ENCODE results near the gene FLACC1.
"Not testable (repeated sequence)": the region's sequence is repeated elsewhere in the genome, so short reads cannot be mapped to it uniquely, and the experiment has no call there.

FLACC1 gene

DNA sequence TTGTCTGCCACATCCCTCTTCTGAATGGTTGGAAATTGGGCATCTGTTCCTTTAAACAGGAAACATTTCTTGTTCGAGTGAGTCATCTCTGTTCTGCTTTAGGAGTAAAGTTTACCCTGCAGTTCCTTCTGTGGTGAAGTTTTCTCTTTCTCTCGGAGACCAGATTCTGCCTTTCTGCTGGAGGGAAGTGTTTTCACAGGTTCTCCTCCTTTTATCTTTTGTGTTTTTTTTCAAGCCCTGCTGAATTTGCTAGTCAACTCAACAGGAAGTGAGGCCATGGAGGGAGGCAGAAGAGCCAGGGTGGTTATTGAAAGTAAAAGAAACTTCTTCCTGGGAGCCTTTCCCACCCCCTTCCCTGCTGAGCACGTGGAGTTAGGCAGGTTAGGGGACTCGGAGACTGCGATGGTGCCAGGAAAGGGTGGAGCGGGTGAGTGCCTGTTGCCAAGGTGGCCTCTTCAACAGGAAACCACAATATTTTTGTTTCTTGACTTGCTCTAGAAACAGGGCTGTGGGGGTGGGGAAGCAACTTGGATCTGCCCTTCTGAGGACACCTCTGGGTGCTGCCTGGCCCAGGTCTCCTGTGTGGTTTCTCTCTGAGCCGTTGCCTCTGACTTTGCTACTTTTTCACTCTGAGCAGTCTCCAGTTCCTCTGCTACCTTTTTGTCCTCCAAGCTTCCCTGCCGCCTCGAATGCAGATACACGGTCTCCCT, 99.0 kb downstream of the FLACC1 start:
- DNase-seq (ENCODE audit: extremely low read depth in 1 of 2, low read depth in 1 of 2) = peak; percentile 78 to 94

DNA sequence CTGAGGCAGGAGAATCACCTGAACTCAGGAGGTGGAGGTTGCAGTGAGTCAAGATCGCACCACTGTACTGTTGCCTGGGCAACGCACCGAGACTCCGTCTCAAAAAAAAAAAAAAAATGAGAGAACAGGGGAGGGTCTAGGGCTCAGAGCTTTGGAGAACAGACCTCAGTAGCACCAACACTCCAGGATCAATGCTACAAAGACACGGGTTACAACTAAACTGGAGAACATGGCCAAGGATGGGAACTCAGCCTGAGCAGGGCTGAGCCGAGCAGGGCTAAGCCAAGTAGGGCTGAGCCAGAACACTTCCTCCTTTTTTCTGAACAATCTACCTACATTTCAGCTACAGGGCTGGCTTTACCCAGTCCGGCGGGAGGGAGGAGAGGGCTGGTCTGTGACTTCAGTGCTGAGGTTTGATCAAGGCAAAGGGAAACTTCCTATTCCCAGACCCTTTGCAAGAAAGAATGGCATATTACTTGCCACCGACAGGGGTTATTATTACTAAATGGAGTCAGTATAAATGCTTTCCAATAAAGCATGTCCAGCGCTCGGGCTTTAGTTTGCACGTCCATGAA, 99.7 kb downstream of the FLACC1 start:
- no peak for DNase-seq (ENCODE audit: extremely low read depth in 1 of 2, low read depth in 1 of 2)

DNA sequence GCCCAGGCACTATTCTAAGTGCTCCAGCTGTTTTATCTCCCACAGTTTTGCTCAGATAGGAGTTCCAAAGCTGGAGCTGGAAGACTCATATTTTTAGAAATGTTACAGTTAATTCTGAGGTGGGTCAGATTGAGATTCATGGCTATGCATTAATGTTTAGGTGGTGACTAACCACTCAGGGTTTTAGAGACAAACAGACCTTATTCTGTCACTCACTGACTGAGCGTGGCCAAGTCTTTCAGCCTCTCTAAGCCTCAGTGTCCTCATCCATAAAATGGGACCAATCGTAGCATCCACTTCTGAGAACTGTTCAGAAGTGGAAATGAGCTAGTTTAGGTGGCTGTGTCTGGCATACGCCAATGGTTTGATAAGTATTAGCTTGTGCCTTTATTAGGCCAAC, 101.1 kb downstream of the FLACC1 start:
- no peak for DNase-seq (ENCODE audit: extremely low read depth in 1 of 2, low read depth in 1 of 2)

DNA sequence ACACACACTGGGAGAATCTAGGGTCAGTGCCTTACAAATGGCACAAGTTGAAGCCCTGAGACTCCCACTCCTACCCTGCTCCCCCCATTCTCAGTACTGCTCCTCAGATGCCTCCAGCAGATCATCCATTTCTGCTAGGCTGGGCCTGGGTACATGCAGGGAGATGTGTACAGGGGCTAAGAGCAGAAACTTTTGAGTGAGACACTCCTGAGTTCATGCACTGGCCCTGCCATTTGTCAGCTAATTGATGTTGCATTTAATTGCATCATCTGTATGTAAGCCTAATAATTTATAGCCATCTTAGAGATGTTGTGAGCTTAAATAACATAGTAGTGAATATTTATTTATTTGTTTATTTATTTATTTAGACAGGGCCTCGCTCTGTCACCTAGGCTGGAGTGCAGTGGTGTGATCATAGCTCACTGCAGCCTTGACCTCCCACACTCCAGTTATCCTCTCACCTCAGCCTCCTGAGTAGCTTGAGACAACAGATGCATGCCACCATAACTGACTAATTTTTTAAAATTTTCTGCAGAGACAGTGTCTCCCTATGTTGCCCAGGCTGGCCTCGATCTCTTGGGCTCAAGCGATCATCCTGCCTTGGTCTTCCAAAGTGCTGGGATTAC, 101.6 kb downstream of the FLACC1 start:
- no peak for DNase-seq (ENCODE audit: extremely low read depth in 1 of 2, low read depth in 1 of 2)

DNA sequence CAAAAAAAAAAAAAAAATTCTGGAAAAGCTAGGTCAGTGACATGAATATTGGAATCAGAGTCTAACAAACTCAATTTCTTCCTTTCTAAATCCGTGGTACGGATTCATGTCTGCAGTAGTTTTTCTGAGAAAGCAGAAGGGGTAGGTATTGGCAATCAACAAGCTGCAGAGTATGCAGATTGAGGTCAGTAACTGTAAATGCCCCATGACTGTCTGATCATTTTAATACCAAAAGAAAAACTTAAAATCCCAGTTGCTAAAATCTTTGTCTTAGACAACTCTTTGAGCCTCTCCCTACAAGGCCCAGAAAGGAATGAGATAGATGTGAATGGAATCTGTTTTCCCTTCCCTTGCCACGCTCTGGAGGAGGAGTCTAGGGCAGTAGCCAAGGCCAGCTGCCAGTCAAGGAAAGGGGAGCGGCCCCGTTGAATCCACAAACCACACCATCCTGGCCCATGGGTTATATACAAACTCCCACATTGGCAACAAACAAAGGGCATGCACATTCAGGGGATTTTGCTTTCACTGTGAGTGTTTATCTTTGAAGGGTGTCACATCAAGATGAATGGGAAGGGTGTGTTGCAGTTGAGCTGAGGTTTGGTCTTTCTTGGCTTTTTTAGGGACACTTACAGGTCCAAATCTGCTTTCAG, 102.9 kb downstream of the FLACC1 start:
- DNase-seq (ENCODE audit: extremely low read depth in 1 of 2, low read depth in 1 of 2) = no peak

DNA sequence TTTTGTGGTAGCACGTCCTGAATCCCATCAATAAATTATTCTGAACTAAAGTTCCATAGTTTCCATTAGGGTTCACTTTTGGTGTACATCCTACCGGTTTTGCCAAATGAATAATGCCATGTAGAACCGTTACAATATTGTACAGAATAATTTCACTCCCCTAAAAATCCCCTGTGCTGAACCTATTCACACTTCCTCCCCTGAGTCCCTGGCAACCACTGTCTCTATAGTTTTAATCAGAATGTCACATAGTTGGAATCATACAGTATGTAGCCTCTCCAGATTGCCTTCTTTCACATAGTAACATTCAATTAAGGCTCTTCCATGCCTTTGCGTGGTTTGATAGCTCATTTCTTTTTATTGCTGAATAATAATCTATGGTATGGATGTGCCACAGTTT, 106.4 kb downstream of the FLACC1 start:
- DNase-seq (ENCODE audit: extremely low read depth in 1 of 2, low read depth in 1 of 2) = no peak

DNA sequence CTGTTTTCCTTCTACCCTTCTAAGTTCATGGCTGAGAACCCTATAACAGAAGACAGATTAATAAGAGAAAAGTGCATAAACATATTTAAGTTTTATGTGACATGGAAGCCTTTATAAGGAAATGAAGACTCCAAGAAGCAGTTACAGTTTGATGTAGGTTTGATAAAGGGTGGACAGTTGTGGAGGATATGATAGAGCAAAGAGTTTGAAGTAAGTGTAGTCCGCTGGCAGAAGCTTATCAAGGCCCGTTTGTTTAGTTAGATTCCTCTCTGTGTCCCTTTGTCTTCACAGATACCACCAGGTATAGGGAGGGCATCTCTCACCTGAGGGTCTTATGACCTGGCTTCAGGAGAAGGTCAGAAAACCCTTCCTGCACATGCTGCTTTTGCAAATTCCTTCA, 107.3 kb downstream of the FLACC1 start:
- no peak for DNase-seq (ENCODE audit: extremely low read depth in 1 of 2, low read depth in 1 of 2)

DNA sequence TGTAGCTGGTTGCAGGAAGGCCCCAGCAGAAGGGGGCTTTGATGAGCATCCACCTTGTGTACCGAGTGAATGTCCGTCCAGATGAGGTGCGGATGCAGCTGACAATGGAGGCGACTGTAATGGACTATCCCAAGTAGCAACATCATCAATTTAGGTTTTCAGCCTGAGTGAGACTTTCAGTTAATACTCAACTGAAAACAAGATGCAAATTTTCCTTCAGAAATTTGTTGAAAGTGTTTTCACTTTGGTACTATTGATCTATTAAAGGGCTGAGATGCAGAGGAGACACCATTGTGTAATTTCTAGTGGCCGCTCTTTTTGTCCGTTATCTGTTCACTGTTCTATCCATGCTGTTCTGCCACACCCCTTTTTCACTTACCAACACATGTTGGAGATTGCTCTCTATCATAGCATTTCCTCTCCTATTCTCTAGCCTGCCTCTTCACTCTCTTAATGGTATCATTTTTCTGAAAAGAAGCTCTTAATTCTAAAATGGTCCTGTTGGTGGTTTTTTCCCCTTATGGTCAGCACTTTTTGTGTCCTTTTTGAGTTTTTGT, 108.8 kb downstream of the FLACC1 start:
- DNase-seq (ENCODE audit: extremely low read depth in 1 of 2, low read depth in 1 of 2) = no peak

DNA sequence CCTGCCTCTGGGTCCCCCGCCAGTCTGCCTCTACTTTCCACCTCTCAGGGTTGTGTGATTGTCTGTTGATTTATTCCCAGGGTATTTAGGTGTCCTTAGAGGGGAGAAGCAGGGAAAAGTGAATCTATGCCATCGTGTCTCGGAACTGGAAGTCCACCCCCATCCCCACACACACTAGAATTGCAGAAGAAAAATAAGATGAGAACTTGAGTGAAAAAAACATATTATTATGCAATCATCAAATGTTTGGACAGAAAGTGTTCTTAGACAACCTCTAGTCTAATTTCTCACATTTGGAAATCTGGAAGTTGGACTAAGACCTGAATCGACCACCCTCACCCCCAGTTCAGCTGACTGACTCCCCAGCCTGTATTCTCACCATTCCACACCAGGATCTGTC, 110.9 kb downstream of the FLACC1 start:
- no peak for DNase-seq (ENCODE audit: extremely low read depth in 1 of 2, low read depth in 1 of 2)

DNA sequence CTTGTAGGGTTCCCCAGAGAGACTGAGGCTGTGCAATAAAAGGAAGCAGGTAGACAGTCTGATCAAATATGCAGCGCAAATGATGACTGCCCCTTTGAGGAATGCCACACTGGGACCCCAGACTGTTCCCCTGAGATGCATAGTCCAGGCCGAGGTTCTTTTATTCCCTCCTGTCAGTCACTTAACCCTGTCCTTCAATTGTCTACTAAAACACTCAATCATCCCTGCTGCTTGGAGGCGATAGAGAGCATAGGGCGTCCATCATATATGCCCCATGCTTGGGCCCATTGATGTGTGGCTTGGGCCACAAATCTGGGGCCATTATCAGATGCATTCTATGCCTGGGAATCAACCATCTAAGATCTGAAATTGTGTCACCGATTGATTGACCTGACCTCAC, 112.3 kb downstream of the FLACC1 start:
- no peak for DNase-seq (ENCODE audit: extremely low read depth in 1 of 2, low read depth in 1 of 2)

DNA sequence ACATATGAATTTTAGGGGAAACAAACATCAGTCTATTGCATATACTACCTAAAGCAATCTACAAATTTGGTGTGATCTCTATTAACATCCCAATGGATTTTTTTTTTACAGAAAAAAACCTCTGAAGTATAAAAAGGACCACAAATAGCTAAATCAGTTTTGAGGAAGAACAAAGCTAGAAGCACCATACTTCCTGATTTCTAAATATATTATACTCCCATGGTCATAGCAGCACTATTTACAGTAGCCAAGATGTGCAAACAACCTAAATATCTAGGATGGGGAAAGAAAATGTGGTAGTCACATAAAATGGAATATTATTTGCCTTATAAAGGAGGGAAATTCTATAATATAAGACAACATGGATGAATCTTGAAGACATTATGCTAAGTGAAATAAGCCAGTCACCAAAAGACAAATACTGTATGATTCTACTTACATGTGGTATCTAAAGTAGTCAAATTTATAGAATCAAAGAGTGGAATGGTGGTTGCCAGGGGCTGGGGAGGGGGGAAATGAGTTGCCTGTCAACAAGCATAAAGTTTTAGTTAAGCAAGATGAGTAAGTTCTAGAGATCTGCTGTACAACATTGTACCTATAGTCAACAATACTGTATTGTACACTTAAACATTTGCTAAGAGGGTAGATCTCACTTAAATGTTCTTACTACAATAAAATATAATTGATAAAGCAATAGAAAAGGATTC, 114.4 kb downstream of the FLACC1 start:
- no peak for DNase-seq (ENCODE audit: extremely low read depth in 1 of 2, low read depth in 1 of 2)

DNA sequence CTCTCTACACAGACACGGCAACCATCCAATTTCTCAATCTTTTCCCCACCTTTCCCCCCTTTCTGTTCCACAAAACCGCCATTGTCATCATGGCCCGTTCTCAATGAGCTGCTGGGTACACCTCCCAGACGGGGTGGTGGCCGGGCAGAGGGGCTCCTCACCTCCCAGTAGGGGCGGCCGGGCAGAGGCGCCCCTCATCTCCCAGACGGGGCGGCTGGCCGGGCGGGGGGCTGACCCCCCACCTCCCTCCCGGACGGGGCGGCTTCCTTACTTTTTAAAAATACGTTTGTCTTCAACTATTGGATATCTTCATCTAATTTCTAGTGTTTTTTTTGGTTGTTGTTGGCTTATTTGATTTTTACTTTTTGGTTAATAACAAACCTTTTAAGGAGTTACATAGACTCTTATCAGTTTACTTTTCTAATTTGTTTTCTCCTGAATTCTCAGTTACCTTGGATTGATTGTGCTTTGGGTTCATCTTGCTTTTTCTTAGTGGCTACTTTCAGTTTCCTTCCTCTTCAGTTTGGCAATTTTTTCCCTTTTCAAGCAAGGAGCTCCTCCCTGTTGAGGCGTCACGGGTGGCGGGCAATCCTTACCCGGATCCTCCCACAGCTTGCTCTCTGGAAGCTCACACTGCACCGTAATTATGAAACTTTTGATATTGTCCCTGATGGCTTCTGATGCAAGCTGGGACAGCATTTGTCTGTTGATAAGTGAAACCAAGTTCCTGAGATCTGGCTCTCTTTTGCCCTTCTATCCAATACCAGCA, 117.8 kb downstream of the FLACC1 start:
- not testable (repeated sequence) for DNase-seq (ENCODE audit: extremely low read depth in 1 of 2, low read depth in 1 of 2)
